GM19395 (cell line): ENCODE results near the gene WDR43.

Experiments
- ATAC-seq: cut with Tn5 transposase; IDR thresholded peaks from one replicate; pipeline ENCODE4 v1.9.1; 2021; ENCODE audit warnings: mild to moderate bottlenecking, moderate library complexity; ENCODE audit not compliant: unreplicated experiment

The WDR43 gene

DNA sequence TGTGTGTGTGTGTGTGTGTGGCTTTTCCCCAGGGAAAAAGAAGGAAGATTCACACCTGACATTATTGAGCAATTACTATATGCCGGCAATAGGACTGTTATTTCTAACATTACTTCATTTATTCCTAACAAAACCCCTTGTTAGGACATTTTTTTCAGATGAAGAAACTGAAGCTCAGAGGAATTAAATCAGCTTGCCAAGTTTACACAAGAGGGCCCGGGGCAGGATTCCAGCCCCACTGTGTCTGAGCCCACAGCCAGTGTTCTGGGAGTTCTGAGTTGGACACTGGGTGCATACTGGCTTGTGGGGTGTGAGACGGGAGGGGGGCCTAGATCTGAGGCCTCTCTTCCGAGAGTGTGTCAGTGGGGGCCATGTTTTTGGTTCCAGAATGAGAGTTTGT is 96.6 kb downstream of the WDR43 start:
- ATAC-seq: no peak

- no peak for ATAC-seq
Measured at GRCh38 chr2:28991460-28991859, 97.0 kb downstream of the WDR43 start.

DNA sequence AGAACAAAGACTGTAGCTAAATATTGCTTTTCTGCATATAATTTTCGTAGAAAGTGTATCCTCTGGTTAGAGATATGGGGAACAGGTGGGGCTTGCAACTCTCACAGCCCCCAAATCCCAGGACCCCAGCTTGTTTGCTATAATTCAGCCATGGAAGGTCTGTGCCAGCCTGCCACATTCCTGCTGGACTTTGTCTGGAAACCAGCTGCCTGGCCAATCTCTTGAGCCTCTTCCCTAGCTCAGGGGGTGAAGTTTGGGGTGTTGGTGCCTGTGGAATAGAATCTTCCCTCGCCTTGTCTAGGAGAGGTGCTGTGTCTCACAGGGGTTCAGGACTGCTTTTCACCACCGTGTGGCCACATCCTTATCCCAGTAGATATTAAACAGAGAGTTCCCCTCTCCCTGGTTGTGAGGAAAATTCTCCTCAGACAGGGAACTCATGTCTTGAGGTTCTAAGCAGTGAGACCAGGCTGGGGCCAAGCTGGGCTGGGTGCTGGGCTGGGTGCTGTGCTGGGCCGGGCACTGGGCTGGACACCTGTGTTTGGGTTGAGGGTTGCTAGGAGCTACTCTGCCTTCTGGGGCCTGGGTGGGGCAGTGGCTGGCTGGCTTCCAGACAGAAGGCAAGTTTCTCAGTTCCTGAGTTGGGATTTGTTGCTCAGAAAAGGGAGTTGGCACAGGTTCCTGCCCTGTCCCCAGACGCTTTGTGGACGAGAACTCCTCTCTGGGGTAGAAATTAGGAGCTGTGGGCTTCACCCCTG is 98.9 kb downstream of the WDR43 start:
- ATAC-seq: no peak

DNA sequence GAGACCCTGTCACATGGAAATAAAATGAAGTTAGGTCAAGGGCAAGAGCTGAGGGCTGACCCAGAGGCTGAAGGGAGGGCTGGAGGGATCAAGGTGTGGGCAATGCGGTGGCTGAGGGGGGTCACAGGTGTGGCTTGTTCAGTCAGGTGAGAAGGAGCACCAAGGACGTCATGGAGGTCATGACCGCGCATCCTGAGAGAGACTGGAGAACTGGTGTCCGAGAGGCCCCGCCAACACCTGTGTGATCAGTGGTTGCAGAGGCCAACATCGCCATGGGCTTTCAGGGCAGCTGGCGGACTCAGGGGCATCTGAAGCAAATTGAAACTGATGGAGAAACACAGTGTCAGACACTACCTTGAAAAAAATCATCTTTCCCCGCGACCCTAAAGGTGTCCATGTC is 99.6 kb downstream of the WDR43 start:
- ATAC-seq: no peak

- ATAC-seq: no peak
Measured at GRCh38 chr2:28994679-28995078, 100.2 kb downstream of the WDR43 start.

GRCh38 chr2:28995765-28996750 is 101.6 kb downstream of the WDR43 start:
- no peak for ATAC-seq

DNA sequence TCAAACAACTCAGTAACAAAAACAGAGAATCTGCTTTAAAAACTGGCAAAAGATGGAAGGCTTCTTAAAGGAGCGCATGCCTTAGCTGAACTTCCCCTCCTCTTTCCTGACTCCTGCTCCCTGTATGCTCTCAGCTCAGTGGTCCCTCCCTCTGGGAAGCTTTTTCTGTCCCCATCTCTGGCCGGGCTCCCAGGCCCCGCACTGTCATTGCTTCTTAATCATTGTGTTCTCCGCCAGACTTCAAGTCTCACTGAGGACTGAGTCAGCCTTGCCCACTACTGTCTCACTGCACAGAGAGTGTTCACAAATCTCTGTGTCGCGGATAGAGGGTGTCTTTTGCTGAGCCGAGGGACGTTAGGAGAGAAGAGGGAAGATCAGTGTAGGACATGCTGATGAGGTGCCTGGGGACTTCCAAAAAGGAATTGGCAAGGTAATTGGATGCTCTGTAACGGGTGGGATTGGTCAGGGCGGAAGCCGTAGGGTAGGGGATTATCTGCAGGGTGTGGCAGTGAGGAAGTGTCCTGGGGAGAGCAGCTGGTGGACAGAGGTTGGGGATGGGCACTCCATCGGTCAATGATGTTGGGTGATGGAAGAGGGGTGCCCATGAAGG is 102.9 kb downstream of the WDR43 start:
- ATAC-seq: no peak
